Upper lobe of right lung (tissue), 1 donor: ENCODE measurements around the gene TNFAIP8L3. TPM values are rescaled to one million over a fixed set of nuclear protein-coding genes. Genes with fewer than 3 reads are reported as not detected.

Source experiments
- ATAC-seq: fragments of 200-7000 bp; cut with Tn5 transposase; one replicate; pipeline ENCODE4 v1.9.1; 2020; ENCODE audit warnings: mild to moderate bottlenecking, moderate library complexity
- DNase-seq: peaks from one replicate; pipeline ENCODE4 v3.0.0-alpha.2; 2020
- H3K27ac ChIP-seq: fragments of 200-600 bp; one replicate; pipeline ENCODE4 v1.8.0; 2022
- H3K27me3 ChIP-seq: fragments of 200-600 bp; one replicate; pipeline ENCODE4 v1.8.0; 2022; ENCODE audit warnings: mild to moderate bottlenecking
- H3K36me3 ChIP-seq: fragments of 200-600 bp; one replicate; pipeline ENCODE4 v1.8.0; 2022
- H3K4me1 ChIP-seq: fragments of 200-600 bp; one replicate; pipeline ENCODE4 v1.8.0; 2022
- H3K4me3 ChIP-seq: fragments of 200-600 bp; one replicate; pipeline ENCODE4 v1.8.0; 2022; ENCODE audit warnings: mild to moderate bottlenecking
- H3K9me3 ChIP-seq: fragments of 200-600 bp; one replicate; pipeline ENCODE4 v1.8.0; 2022
- CTCF ChIP-seq: fragments of 200-600 bp; IDR thresholded peaks from one replicate; pipeline ENCODE4 v1.8.0; 2022; ENCODE audit warnings: antibody characterized with exemption
- intact Hi-C: fragments of 100-400 bp; cut with DNase I; formaldehyde crosslinking; loops from one replicate; pipeline ENCODE4 v1.11.0; 2022
- total RNA-seq: library from RNA; stranded (reverse); fragmentation: NEBNext Ultra II Directional; extraction: Animal tissue kit (Norgen Biotek cat#: 25700); gene quantifications from one replicate; pipeline ENCODE4 v1.2.1, GENCODE V29; 2021
- donor health status: DM: no; HTN: yes; CAD: no; lungs with severe emphysema.

TNFAIP8L3 gene
- total RNA-seq, 1 donor from 2014 or later, result 10.9 TPM

- Histone ChIP-seq H3K36me3 (no peaks in the 10 kb centered on the region), H3K27me3 (no peaks in the 10 kb centered on the region), H3K4me3 (no peak overlapping the region), H3K4me1 (no peaks in the 10 kb centered on the region), H3K9me3 (no peaks in the 10 kb centered on the region), H3K27ac (no peak overlapping the region)
- DNase-seq (no peak), ATAC-seq (no peak)
- TF ChIP-seq CTCF, result no peak
- intact Hi-C loops, result no loop called here
Observed at GRCh38 chr15:51022206-51022605, 72.5 kb downstream of the TNFAIP8L3 start.

- no peak for TF ChIP-seq CTCF
- Histone ChIP-seq H3K27me3 (no peaks in the 10 kb centered on the region), H3K36me3 (no peaks in the 10 kb centered on the region), H3K4me3 (no peak overlapping the region), H3K27ac (no peak overlapping the region), H3K4me1 (no peaks in the 10 kb centered on the region), H3K9me3 (no peaks in the 10 kb centered on the region)
- intact Hi-C loops, result no loop called here
- DNase-seq, result no peak
- no peak for ATAC-seq
Observed at GRCh38 chr15:51016615-51017014, 78.1 kb downstream of the TNFAIP8L3 start.

- no peak for ATAC-seq
- H3K4me1 ChIP-seq, result no peaks in the 10 kb centered on the region
- intact Hi-C loops, result no loop called here
Observed at GRCh38 chr15:51011212-51011611, 83.5 kb downstream of the TNFAIP8L3 start.

DNA sequence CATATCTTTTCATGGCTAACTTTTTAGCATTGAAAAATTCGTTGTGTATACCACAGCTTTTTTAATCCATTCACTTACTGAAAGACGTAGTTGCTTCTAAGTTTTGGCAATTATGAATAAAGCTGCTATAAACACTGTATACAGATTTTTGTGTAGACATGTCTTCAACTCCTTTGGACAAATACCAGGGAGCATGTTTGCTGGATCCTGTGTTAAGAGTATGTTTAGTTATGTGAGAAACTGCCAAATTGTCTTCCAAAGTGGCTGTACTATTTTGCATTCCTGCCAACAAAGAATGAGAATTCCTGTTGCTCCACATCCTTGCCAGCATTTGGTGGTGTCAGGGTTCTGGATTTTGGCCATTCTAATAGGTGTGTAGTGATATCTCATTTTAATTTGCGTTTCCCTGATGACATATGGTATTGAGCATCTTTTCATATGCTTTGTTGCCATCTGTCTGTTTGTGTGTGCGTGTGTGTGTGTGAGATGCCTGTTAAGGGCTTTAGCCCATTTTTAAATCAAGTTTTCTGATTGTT, 87.5 kb downstream of the TNFAIP8L3 start:
- H3K9me3 ChIP-seq, result no peaks in the 10 kb centered on the region
- no peak overlapping the region for H3K27ac ChIP-seq
- H3K36me3 ChIP-seq, result peaks cover 24% of the 10 kb centered on the region
- intact Hi-C loops, result no loop called here
- no peak for TF ChIP-seq CTCF
- no peak overlapping the region for H3K4me3 ChIP-seq
- H3K27me3 ChIP-seq, result no peaks in the 10 kb centered on the region
- DNase-seq, result no peak
- no peaks in the 10 kb centered on the region for H3K4me1 ChIP-seq
- ATAC-seq, result no peak

More at GRCh38 chr15:51011212-51011611, 83.5 kb downstream of the TNFAIP8L3 start:
- no peak for TF ChIP-seq CTCF
- Histone ChIP-seq H3K4me3 (no peak overlapping the region), H3K36me3 (no peaks in the 10 kb centered on the region), H3K27ac (no peak overlapping the region), H3K9me3 (no peaks in the 10 kb centered on the region), H3K27me3 (no peaks in the 10 kb centered on the region)
- no peak for DNase-seq

Other genes with a start within 250 kb of the TNFAIP8L3 start
- 10.8 TPM for gene AP4E1, start 186.2 kb downstream of the TNFAIP8L3 start, total RNA-seq
- 0.58 TPM for gene CYP19A1, start 243.7 kb upstream of the TNFAIP8L3 start, total RNA-seq
- gene GLDN, start 246.7 kb upstream of the TNFAIP8L3 start, total RNA-seq, result 21.8 TPM